GM12891 (cell line): ENCODE measurements around the gene MOB3A.

Source experiments
- PAX5 ChIP-seq: IDR thresholded peaks from 2 replicates; pipeline ENCODE4 v1.6.1; 2011; ENCODE audit warnings: low read length, moderate library complexity, mild to moderate bottlenecking; ENCODE audit not compliant: insufficient read depth, severe bottlenecking
- POLR2A ChIP-seq: IDR thresholded peaks from 2 replicates; pipeline ENCODE4 v1.6.1; 2011; ENCODE audit warnings: low read depth, low read length, control low read depth
- POLR2AphosphoS5 ChIP-seq: IDR thresholded peaks from 2 replicates; pipeline ENCODE4 v1.6.1; 2011; ENCODE audit warnings: low read depth, low read length, control low read depth
- POU2F2 ChIP-seq: IDR thresholded peaks from 2 replicates; pipeline ENCODE4 v1.6.1; 2011; ENCODE audit warnings: low read depth, mild to moderate bottlenecking, control low read depth, low read length, moderate library complexity
- TAF1 ChIP-seq: IDR thresholded peaks from 2 replicates; pipeline ENCODE4 v1.6.1; 2011; ENCODE audit warnings: low read depth, low read length, control low read depth

DNA sequence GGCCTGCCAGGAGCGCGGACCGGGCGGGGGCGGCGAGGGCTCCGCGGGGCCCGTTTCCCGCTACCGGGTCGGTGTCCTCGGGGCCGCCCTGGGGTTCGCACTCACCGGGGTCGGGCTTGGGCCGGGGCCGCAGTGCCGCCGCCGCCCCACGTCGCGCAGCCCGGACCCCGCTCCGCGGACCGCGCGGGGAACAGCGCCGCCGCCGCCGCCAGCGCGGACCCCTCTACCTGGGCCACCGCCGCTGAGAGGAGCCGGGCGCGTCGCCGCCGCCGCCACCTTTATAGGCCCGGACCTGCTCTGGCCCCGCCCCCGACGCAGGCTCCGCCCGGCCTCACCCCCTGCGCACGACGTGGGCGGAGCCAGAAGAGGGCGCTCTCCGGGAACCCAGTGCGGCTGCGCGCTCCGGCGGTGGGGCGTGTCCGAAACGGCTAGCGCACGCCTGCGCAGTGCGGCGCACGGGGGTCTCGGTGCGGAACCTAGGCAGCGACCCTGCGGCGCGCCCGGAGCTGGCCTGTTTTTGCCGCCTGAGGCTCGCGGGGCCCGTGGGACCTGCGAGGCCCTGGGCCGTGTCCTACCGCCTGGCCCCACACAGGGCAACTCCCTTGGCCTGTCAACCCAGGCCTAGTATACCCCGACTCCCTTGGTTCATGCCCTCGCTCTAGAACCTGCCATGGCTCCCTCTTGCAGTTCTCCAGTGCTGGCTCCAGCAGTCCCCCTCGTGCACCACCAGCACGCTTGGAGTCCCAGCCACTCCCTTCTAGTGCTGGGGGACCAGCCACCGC is 44.9 kb downstream of the MOB3A start, which contains the start of gene MKNK2:
- TF ChIP-seq TAF1 = peak; percentile 87
- peak; percentile 98 for TF ChIP-seq POLR2AphosphoS5
- no peak for TF ChIP-seq PAX5
- peak; percentile 99 for TF ChIP-seq POLR2A
- peak; percentile 89 for TF ChIP-seq POU2F2
